ENCODE results near the gene SAMD15. TPM values are rescaled to one million over a fixed set of nuclear protein-coding genes. Genes with fewer than 3 reads are reported as not detected.

The SAMD15 gene
- total RNA-seq, 4 donors from 2014 or later, result 4.8 to 9.5 (median 7.3) TPM

- intact Hi-C loops (cut with DNase I), result no loop called here
- H3K9me3 ChIP-seq, result no peaks in the 10 kb centered on the region
- no peaks in the 10 kb centered on the region for H3K4me1 ChIP-seq
- no peak overlapping the region for H3K4me3 ChIP-seq (replicated peaks in 1 of 3)
- H3K27ac ChIP-seq, result no peak overlapping the region
- no peak for DNase-seq
- no peaks in the 10 kb centered on the region for H3K27me3 ChIP-seq
- WGBS, 2 donors, result 98 to 99% methylated on average over 4 of the region's 4 CpGs
- H3K36me3 ChIP-seq, result no peaks in the 10 kb centered on the region
- no peak for TF ChIP-seq POLR2A (IDR thresholded peaks at IDR 0.05)
- TF ChIP-seq CTCF (IDR thresholded peaks at IDR 0.05), result no peak
Observed at GRCh38 chr14:77356899-77357298, 20.3 kb upstream of the SAMD15 start.

DNA sequence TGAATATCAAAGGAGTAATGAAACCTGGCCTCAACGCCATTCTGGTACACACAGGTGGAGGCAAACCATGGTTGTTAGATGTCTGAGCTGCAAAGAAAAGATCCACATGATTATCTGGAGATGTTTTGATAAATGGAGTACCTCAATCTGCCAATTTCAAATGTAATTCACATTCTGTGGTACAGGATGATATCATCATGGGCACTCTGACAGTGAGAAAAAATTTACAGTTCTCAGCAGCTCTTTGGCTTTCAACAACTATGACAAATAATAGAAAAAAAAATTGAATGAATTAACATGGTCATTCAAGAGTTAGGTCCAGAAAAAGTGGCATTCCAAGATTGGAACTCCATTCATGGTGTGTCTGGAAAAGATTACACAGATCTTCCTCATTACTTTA lies 17.6 kb upstream of the SAMD15 start:
- DNase-seq, result no peak
- Histone ChIP-seq H3K27me3 (no peaks in the 10 kb centered on the region), H3K4me1 (peaks cover 0 to 6% of the 10 kb centered on the region in 2 donors), H3K27ac (no peak overlapping the region), H3K4me3 (replicated peaks in 1 of 3) (no peak overlapping the region), H3K36me3 (no peaks in the 10 kb centered on the region), H3K9me3 (no peaks in the 10 kb centered on the region)
- TF ChIP-seq CTCF (IDR thresholded peaks at IDR 0.05) (no peak), POLR2A (IDR thresholded peaks at IDR 0.05) (no peak)
- intact Hi-C loops (cut with DNase I), result no loop called here
- 93 to 95% methylated on average over 1 of the region's 1 CpG for WGBS, 2 donors

DNA sequence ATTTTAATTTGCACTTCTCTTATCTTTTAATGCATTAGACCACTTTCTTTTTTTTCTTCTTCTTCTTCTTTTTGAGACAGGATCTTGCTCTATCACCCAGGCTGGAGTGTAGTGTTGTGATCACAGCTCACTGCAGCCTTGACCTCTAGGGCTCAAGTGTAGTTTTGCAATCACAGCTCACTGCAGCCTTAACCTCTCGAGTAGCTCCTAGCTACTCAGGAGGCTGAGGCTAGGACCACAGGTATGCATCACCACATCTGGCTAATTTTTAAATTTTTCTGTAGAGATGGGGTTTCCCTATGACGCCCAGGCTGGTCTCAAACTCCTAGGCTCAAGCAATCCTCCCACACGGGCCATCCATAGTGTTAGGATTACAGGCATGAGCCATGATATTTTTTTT lies 13.0 kb upstream of the SAMD15 start:
- TF ChIP-seq POLR2A (IDR thresholded peaks at IDR 0.05) (no peak), CTCF (IDR thresholded peaks at IDR 0.05) (no peak)
- no peaks in the 10 kb centered on the region for H3K27me3 ChIP-seq
- DNase-seq, result peak; percentile 32 to 37
- intact Hi-C loops (cut with DNase I), result no loop called here
- H3K9me3 ChIP-seq, result no peaks in the 10 kb centered on the region
- peaks cover 0 to 6% of the 10 kb centered on the region in 2 donors for H3K4me1 ChIP-seq
- WGBS, 2 donors, result 67 to 86% methylated on average over 3 of the region's 3 CpGs
- no peak overlapping the region for H3K27ac ChIP-seq
- no peaks in the 10 kb centered on the region for H3K36me3 ChIP-seq
- no peak overlapping the region for H3K4me3 ChIP-seq (replicated peaks in 1 of 3)

DNA sequence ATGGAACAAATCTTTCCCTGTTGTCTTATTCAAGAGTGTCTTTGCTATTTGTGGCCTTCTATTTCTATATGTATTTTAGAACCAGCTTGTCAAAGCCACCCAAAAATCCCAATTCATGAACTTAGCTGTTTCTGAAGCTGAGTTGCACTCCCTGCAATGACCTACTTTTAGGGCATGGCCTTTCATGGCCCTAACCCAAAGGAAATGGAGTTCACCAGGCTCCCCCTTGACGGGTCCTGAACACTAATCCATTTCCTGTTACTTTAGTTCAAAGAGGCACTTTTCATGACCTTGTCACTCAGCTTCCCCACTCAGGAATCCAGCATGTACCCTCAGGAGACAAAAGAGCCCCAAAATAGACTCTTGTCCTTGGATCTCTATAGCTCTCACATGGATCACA lies 7.9 kb upstream of the SAMD15 start:
- Histone ChIP-seq H3K27ac (no peak overlapping the region), H3K27me3 (no peaks in the 10 kb centered on the region)
- WGBS, 2 donors, result 55 to 69% methylated on average over 1 of the region's 1 CpG

More for the DNA sequence above, 7.9 kb upstream of the SAMD15 start:
- no peaks in the 10 kb centered on the region for H3K36me3 ChIP-seq
- no peak for DNase-seq
- no peaks in the 10 kb centered on the region for H3K9me3 ChIP-seq
- intact Hi-C loops (cut with DNase I), result no loop called here
- no peak for TF ChIP-seq POLR2A (IDR thresholded peaks at IDR 0.05)
- TF ChIP-seq CTCF (IDR thresholded peaks at IDR 0.05), result no peak
- no peak overlapping the region for H3K4me3 ChIP-seq (replicated peaks in 1 of 3)
- peaks cover 14 to 23% of the 10 kb centered on the region in 2 donors for H3K4me1 ChIP-seq
